K562 (cell line): Measurements from ENCODE around the gene S100A3. TPM values are rescaled to one million over a fixed set of nuclear protein-coding genes. Genes with fewer than 3 reads are reported as not detected.

Source experiments
- CBFA2T2 ChIP-seq: fragments of 450-650 bp; conservative IDR thresholded peaks from 2 replicates; pipeline ENCODE4 v1.6.1; 2017; ENCODE audit warnings: mild to moderate bottlenecking
- KLF1 ChIP-seq: fragments of 450-650 bp; IDR thresholded peaks from 2 replicates; pipeline ENCODE4 v1.6.1; 2016; ENCODE audit warnings: missing genetic modification characterization, missing compliant biosample characterization
- MAFF ChIP-seq: IDR thresholded peaks from 2 replicates; pipeline ENCODE4 v1.6.1; 2012; ENCODE audit warnings: low read length, improper control_type of control experiment
- MAZ ChIP-seq, 2 experiments: fragments of 450-650 bp in 1 of 2; sonication (generic) in 1 of 2; formaldehyde crosslinking; IDR thresholded peaks in 1 of 2; conservative IDR thresholded peaks in 1 of 2; 2 replicates each; pipeline versions ENCODE4 v1.4.0 to v1.5.0; 2020; ENCODE audit warnings: mild to moderate bottlenecking in 1 of 2, missing genetic modification reagents in 1 of 2
- ZBTB9 ChIP-seq: fragments of 450-650 bp; formaldehyde crosslinking; IDR thresholded peaks from 2 replicates; pipeline ENCODE4 v1.4.0; 2020; ENCODE audit warnings: mild to moderate bottlenecking, moderate library complexity
- polyA plus RNA-seq, 8 experiments: library from polyadenylated mRNA; depleted of rRNA in 4 of 8; stranded (reverse) in 5 of 8; unstranded in 3 of 8; fragments of >200 nt; fragmentation: Nextera tagmentation in 2 of 8; fragmentation: Illumina TruSeq in 1 of 8; extraction: Ambion mirVana in 2 of 8; extraction: Trizol in 1 of 8; gene quantifications; 2 replicates each; pipeline versions ENCODE4 v1.2.1 to v1.2.3, GENCODE V29; 2011 to 2014; ENCODE audit warnings: inconsistent platforms in 1 of 8, missing spikeins in 1 of 8
- total RNA-seq, 7 experiments: library from RNA; depleted of rRNA in 6 of 7; stranded (reverse); fragments of >200 nt in 6 of 7; fragmentation: Illumina TruSeq in 2 of 7; extraction: Trizol in 2 of 7; gene quantifications; 2 replicates each; pipeline versions ENCODE4 v1.2.1 to v1.2.3, GENCODE V29; 2011 to 2021; ENCODE audit warnings: low replicate concordance in 1 of 7
- TF ChIP-seq, protein P1 (sequence below): fragments of 450-650 bp; IDR thresholded peaks from 2 replicates; pipeline ENCODE4 v1.6.1; 2017; ENCODE audit warnings: antibody characterized with exemption, mild to moderate bottlenecking

S100A3 gene
- total and polyA plus RNA-seq, 9 of the 15 experiments (the other 6 are each of a cell fraction or from before 2014, with no cell fraction given), result 0.08 to 1.7 (median 0.18) TPM; not detected in 4

DNA sequence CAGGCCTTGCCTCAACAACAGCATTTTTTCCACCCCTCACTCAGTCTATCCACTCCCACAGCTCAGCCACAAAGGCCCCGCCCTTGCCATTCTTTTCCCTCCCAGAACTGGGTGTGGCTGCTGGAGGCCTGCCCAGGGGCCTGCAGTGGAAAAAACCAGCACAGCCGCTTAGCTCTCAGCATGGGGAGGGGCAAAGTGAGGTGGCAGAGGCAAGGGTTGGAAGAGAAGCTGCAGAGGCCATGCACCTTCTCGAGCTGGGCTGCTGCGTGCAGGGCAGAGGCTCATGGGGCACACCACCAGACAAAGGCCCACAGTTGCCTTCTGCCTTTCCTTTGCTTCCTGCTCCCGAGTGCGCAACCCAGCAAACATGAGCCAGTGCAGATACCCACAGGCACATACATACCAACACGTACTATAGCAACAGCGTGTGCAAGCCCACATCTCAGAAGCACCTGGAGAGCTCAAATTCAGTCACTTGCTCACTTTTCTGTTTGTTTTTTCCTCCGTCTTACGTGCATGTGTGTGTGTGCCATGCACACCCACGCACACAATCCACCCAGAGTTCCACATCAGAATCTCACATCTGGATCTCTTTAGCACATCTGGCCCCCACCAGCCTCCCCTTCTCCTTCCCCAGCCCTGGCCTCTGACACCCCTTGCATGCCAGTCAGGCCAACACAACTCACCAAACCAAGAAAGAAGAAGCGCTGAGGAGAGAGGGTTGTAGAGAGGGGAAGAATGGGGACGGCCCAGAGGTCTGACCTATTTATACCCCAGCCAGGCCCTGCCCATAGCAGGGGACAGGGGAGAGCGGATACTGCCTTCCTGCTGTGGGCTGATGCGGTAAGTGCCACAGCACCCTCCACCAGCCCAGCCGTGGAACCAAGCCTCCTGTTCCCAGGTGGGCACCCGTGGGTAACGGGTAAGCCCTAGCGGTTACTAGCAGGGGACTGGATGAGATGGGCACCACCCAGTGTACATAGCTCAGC, 3.7 kb downstream of the S100A3 start, which contains the start of gene S100A4 (continued):
- TF ChIP-seq ZBTB9 (no peak), MAFF (no peak), MAZ (CRISPR knock-in tag; conservative IDR thresholded peaks at IDR 0.05 in 1 of 2, IDR thresholded peaks at IDR 0.05 in 1 of 2) (peak; percentile 37 to 80; a peak in 3 of 4 replicates), KLF1 (tag) (peak; percentile 68), CBFA2T2 (peak; percentile 66)
- TF ChIP-seq, protein P1, sequence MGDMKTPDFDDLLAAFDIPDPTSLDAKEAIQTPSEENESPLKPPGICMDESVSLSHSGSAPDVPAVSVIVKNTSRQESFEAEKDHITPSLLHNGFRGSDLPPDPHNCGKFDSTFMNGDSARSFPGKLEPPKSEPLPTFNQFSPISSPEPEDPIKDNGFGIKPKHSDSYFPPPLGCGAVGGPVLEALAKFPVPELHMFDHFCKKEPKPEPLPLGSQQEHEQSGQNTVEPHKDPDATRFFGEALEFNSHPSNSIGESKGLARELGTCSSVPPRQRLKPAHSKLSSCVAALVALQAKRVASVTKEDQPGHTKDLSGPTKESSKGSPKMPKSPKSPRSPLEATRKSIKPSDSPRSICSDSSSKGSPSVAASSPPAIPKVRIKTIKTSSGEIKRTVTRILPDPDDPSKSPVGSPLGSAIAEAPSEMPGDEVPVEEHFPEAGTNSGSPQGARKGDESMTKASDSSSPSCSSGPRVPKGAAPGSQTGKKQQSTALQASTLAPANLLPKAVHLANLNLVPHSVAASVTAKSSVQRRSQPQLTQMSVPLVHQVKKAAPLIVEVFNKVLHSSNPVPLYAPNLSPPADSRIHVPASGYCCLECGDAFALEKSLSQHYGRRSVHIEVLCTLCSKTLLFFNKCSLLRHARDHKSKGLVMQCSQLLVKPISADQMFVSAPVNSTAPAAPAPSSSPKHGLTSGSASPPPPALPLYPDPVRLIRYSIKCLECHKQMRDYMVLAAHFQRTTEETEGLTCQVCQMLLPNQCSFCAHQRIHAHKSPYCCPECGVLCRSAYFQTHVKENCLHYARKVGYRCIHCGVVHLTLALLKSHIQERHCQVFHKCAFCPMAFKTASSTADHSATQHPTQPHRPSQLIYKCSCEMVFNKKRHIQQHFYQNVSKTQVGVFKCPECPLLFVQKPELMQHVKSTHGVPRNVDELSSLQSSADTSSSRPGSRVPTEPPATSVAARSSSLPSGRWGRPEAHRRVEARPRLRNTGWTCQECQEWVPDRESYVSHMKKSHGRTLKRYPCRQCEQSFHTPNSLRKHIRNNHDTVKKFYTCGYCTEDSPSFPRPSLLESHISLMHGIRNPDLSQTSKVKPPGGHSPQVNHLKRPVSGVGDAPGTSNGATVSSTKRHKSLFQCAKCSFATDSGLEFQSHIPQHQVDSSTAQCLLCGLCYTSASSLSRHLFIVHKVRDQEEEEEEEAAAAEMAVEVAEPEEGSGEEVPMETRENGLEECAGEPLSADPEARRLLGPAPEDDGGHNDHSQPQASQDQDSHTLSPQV, result peak; percentile 32; the same call in 1 of the 2 replicates
- TF ChIP-seq, all 486 proteins: peak for 60
